Activated CD4-positive, alpha-beta T cell treated with anti-CD3 and anti-CD28 coated beads, Interleukin-2, amount 10 ng/mL, durations not matched to agents 24 days and 14 days (primary cell): ENCODE results near the gene USHBP1. TPM values are rescaled to one million over a fixed set of nuclear protein-coding genes. Genes with fewer than 3 reads are reported as not detected.
A peak's percentile ranks its signal among the peaks of the same experiment; 100 is the strongest.

Experiments used
- DNase-seq: peaks from one replicate; pipeline ENCODE4 v3.0.0; 2022
- H3K27ac Mint-ChIP-seq: one replicate; pipeline ENCODE4 v1.8.0; 2022; ENCODE audit warnings: mild to moderate bottlenecking, mixed read lengths
- H3K27me3 Mint-ChIP-seq: one replicate; pipeline ENCODE4 v1.8.0; 2022; ENCODE audit warnings: mixed read lengths
- H3K36me3 Mint-ChIP-seq: one replicate; pipeline ENCODE4 v1.8.0; 2022; ENCODE audit warnings: low read depth, mild to moderate bottlenecking, mixed read lengths
- H3K4me1 Mint-ChIP-seq: one replicate; pipeline ENCODE4 v1.8.0; 2021; ENCODE audit warnings: mixed read lengths
- H3K4me3 Mint-ChIP-seq: one replicate; pipeline ENCODE4 v1.8.0; 2022; ENCODE audit warnings: mild to moderate bottlenecking, moderate library complexity, mixed read lengths
- H3K9me3 Mint-ChIP-seq: one replicate; pipeline ENCODE4 v1.8.0; 2021; ENCODE audit warnings: mixed read lengths
- intact Hi-C: fragments of 100-400 bp; cut with micrococcal nuclease; formaldehyde crosslinking; loops from one replicate; pipeline ENCODE4 v1.15.1; 2023
- total RNA-seq: library from RNA; stranded (reverse); gene quantifications from 2 replicates; pipeline ENCODE4 v1.2.3, GENCODE V29; 2022

The USHBP1 gene
- total RNA-seq, 1 donor from 2014 or later: 0.30 TPM

- Mint-ChIP-seq H3K27me3 (no peaks in the 10 kb centered on the region), H3K36me3 (peaks cover 47% of the 10 kb centered on the region)
- DNase-seq: no peak
Observed at GRCh38 chr19:17211547-17212446, 52.7 kb downstream of the USHBP1 start.

DNA sequence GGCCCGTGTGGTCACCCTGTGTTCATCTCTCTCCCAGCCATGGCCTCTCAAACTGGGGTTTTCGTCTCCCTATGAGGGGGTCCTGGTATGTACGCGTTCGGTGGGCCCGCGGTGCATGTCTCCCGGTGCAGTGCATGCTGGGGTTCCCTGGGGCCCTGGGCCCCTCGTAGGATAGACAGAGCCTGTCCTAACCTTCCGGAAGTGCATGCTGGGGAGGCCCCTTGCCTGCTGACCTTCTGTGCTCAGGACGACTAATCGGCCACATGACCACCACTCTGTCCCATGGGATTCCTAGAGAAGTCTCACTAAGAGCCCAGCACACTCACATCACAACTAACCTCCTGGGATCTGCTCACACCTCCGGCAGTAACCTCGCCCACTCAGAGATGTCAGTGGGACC is 54.2 kb downstream of the USHBP1 start:
- no peak for DNase-seq
- H3K9me3 Mint-ChIP-seq: no peaks in the 10 kb centered on the region
- no peak overlapping the region for H3K4me3 Mint-ChIP-seq
- H3K27me3 Mint-ChIP-seq: no peaks in the 10 kb centered on the region
- H3K36me3 Mint-ChIP-seq: peaks cover 41% of the 10 kb centered on the region
- intact Hi-C loops: no loop called here
- H3K27ac Mint-ChIP-seq: peak overlapping the region; percentile 70
- peaks cover 16% of the 10 kb centered on the region for H3K4me1 Mint-ChIP-seq

More at GRCh38 chr19:17211547-17212446, 52.7 kb downstream of the USHBP1 start:
- intact Hi-C loops: no loop called here
- peaks cover 21% of the 10 kb centered on the region for H3K4me1 Mint-ChIP-seq
- H3K4me3 Mint-ChIP-seq: no peak overlapping the region
- H3K9me3 Mint-ChIP-seq: no peaks in the 10 kb centered on the region
- H3K27ac Mint-ChIP-seq: no peak overlapping the region

- Mint-ChIP-seq H3K27me3 (no peaks in the 10 kb centered on the region), H3K36me3 (peaks cover 44% of the 10 kb centered on the region), H3K27ac (peak overlapping the region; percentile 41), H3K4me1 (peaks cover 11% of the 10 kb centered on the region), H3K9me3 (no peaks in the 10 kb centered on the region), H3K4me3 (no peak overlapping the region)
- DNase-seq: peak; percentile 82
- intact Hi-C loops: loop anchor here (5.0 kb wide), 1 partner anchor 73 kb away; the partner anchor contains the start of gene ANKLE1
Observed at GRCh38 chr19:17209126-17210036, 55.2 kb downstream of the USHBP1 start.

DNA sequence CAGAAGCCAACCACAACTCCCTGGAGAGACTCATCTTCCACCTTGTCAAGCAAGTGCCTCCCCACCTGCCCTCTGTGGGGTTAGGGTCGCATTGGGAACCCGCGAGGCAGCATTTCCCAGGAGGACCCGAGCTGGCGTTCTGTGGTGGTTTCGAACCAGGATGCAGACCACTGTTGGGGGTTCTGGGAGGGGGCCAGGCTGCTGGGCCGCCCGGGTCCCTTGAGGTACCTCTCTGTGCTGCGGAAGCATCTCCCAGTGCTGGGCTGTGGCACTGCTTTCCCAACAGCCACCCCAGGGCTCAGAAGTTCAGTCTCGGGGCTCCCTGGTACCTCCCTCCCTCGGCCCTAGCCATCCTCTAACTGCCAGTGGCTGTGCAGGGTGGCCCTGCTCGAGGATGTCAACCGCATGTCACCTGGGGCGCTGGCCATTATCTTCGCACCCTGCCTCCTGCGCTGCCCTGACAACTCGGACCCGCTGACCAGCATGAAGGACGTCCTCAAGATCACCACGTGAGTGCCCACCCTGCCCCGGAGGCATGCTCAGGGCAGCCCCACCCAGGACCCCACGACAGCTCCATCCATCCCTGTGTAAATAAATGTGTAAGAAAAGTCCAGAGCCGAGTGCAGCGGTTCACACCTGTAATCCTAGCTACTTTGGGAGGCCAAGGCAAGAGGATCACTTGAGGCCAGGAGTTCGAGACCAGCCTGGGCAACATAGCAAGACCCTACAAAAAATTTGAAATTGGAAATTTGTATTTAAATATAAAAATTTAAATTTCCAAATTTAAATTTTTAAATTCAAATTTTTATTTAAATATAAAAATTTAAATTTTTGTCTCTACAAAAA is 57.6 kb downstream of the USHBP1 start:
- no peak overlapping the region for H3K27ac Mint-ChIP-seq
- H3K4me1 Mint-ChIP-seq: peaks cover 11% of the 10 kb centered on the region
- no peak overlapping the region for H3K4me3 Mint-ChIP-seq
- intact Hi-C loops: loop anchor here (5.0 kb wide), 1 partner anchor 75 kb away; the partner anchor contains the start of gene ANKLE1
- no peak for DNase-seq
- no peaks in the 10 kb centered on the region for H3K9me3 Mint-ChIP-seq
- peaks cover 55% of the 10 kb centered on the region for H3K36me3 Mint-ChIP-seq
- H3K27me3 Mint-ChIP-seq: no peaks in the 10 kb centered on the region

DNA sequence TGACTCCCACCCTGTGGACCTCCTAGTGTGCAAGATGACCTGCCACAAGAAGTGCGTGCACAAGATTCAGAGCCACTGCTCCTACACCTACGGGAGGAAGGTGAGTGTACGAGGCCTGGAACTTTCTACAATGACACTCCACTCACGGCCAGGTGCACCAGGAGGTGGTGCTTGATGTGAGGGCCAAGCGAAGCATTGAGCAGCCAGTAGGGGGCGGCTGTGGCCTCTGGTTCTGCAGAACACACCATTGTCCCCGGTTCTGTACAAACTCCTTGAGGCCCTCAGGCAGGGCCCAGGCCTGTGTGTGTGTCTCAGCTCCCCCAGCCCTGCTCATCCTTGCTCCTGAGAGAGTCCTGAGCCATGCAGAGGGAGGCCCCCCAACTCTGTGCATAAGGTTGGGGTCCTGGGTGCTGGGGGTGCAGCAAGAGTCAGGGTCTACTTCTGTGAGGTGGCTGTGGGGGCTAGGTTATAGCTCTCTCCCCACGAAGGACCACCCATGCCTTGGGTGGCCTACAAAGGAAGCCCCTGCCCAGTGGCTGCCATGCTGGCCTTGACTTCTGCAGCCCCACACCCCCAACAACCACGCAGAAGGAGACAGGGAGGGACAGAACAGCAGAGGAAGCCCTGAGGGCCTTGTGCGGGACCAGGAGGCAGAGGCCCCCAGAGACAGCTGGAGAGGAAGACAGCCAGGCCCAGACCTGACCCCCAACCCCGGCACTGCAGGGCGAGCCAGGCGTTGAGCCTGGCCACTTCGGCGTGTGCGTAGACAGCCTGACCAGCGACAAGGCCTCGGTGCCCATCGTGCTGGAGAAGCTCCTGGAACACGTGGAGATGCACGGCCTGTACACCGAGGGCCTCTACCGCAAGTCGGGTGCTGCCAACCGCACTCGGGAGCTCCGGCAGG is 59.1 kb downstream of the USHBP1 start:
- DNase-seq: peak; percentile 88
- Mint-ChIP-seq H3K36me3 (peaks cover 59% of the 10 kb centered on the region), H3K27ac (no peak overlapping the region)

GRCh38 chr19:17202713-17203112 is 61.8 kb downstream of the USHBP1 start:
- no peak for DNase-seq
- no peaks in the 10 kb centered on the region for H3K27me3 Mint-ChIP-seq
- H3K27ac Mint-ChIP-seq: no peak overlapping the region
- H3K4me1 Mint-ChIP-seq: no peaks in the 10 kb centered on the region
- H3K36me3 Mint-ChIP-seq: peaks cover 59% of the 10 kb centered on the region
- no peak overlapping the region for H3K4me3 Mint-ChIP-seq
- no peaks in the 10 kb centered on the region for H3K9me3 Mint-ChIP-seq
- intact Hi-C loops: no loop called here

More for the DNA sequence above, 59.1 kb downstream of the USHBP1 start:
- no peaks in the 10 kb centered on the region for H3K27me3 Mint-ChIP-seq
- H3K4me1 Mint-ChIP-seq: peaks cover 11% of the 10 kb centered on the region
- H3K9me3 Mint-ChIP-seq: no peaks in the 10 kb centered on the region
- intact Hi-C loops: loop anchor here (5.0 kb wide), 1 partner anchor 77 kb away; the partner anchor contains the start of gene ANKLE1
- no peak overlapping the region for H3K4me3 Mint-ChIP-seq

DNA sequence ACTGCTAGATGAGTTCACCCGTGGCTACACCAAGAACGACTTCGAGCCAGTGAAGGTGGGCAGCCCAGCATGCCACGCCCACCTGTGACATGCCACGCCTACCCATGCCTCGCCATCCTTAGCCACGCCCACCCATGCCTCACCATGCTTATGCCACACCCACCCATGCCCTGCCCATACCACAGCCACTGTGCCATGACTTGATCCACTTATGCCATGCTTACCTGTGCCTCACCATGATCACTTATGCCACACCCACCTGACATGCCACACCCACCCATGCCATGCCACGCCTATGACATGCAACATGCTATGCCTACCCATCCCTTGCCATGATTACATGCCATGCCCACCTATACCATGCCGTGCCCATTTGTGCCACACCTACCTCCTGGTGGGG is 62.3 kb downstream of the USHBP1 start:
- Mint-ChIP-seq H3K4me1 (no peaks in the 10 kb centered on the region), H3K4me3 (no peak overlapping the region), H3K27me3 (no peaks in the 10 kb centered on the region), H3K36me3 (peaks cover 64% of the 10 kb centered on the region), H3K27ac (no peak overlapping the region), H3K9me3 (no peaks in the 10 kb centered on the region)
- intact Hi-C loops: no loop called here
- DNase-seq: no peak

DNA sequence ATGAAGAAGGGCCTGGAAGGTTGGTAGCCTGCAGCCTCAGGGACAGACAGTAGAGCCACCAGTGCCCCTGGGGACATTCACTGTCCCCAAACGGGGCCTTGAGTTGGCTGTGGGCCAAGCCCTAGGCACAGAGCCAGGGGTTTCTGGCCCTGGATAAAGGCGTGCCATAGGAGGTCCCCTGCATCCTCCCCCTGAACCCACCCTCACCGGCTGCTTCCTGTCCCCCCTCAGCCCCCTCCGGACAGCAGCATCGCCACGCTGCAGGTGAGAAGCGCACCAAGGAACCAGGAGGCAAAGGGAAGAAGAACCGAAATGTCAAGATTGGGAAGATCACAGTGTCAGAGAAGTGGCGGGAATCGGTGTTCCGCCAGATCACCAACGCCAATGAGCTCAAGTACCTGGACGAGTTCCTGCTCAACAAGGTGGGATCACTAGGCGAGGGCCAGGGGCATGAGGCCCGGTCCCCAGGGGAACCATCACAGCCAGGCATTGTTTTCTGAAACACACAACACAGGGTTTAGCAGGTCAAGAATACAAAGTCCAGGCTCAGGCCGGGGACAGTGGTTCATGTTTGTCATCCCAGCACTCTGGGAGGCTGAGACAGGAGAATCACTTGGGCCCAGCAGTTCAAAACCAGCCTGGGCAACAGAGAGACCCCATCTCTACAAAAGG is 64.0 kb downstream of the USHBP1 start:
- H3K36me3 Mint-ChIP-seq: peaks cover 73% of the 10 kb centered on the region
- no peak for DNase-seq
- H3K9me3 Mint-ChIP-seq: no peaks in the 10 kb centered on the region
- intact Hi-C loops: no loop called here
- H3K4me3 Mint-ChIP-seq: no peak overlapping the region
- no peak overlapping the region for H3K27ac Mint-ChIP-seq
- H3K4me1 Mint-ChIP-seq: peaks cover 1% of the 10 kb centered on the region
- no peaks in the 10 kb centered on the region for H3K27me3 Mint-ChIP-seq

Other genes starting within 250 kb of the USHBP1 start
- 0.28 and 0.33 TPM in 2 replicates for gene CPAMD8, start 237.9 kb downstream of the USHBP1 start, total RNA-seq
- 32.5 and 35.0 TPM in 2 replicates for gene HAUS8, start 189.3 kb downstream of the USHBP1 start, total RNA-seq
- gene MYO9B, start 189.0 kb downstream of the USHBP1 start, total RNA-seq: 120 TPM in 2 replicates
- gene USE1, start 49.4 kb downstream of the USHBP1 start, total RNA-seq: 29.8 and 31.3 TPM in 2 replicates
- 17.8 and 23.0 TPM in 2 replicates for gene OCEL1, start 38.5 kb downstream of the USHBP1 start, total RNA-seq
- gene NR2F6, start 18.8 kb downstream of the USHBP1 start, total RNA-seq: 15.0 and 16.5 TPM in 2 replicates
- 127 TPM in 2 replicates for gene BABAM1, start 2.7 kb upstream of the USHBP1 start, total RNA-seq
- 17.3 and 17.9 TPM in 2 replicates for gene ANKLE1, start 17.2 kb upstream of the USHBP1 start, total RNA-seq
- 5.6 and 6.5 TPM in 2 replicates for gene ABHD8, start 38.7 kb upstream of the USHBP1 start, total RNA-seq
- 101 and 103 TPM in 2 replicates for gene MRPL34, start 41.1 kb upstream of the USHBP1 start, total RNA-seq
- 37.9 and 38.2 TPM in 2 replicates for gene DDA1, start 44.8 kb upstream of the USHBP1 start, total RNA-seq
- 6.6 and 7.1 TPM in 2 replicates for gene ANO8, start 70.1 kb upstream of the USHBP1 start, total RNA-seq
- gene GTPBP3, start 72.8 kb upstream of the USHBP1 start, total RNA-seq: 69.9 and 70.3 TPM in 2 replicates
- not detected in 2 replicates for gene PLVAP, start 112.6 kb upstream of the USHBP1 start, total RNA-seq
- 2.6 and 3.1 TPM in 2 replicates for gene CCDC194, start 129.5 kb upstream of the USHBP1 start, total RNA-seq
- 151 and 153 TPM in 2 replicates for gene BST2, start 140.9 kb upstream of the USHBP1 start, total RNA-seq
- gene MVB12A, start 155.3 kb upstream of the USHBP1 start, total RNA-seq: 40.3 and 45.8 TPM in 2 replicates
- gene TMEM221, start 183.9 kb upstream of the USHBP1 start, total RNA-seq: not detected in 2 replicates
- gene NXNL1, start 196.2 kb upstream of the USHBP1 start, total RNA-seq: not detected in 2 replicates
- gene SLC27A1, start 205.8 kb upstream of the USHBP1 start, total RNA-seq: 1.8 and 2.5 TPM in 2 replicates
- gene PGLS, start 246.9 kb upstream of the USHBP1 start, total RNA-seq: 64.8 and 73.7 TPM in 2 replicates